ENCODE data around the gene TMEM225B. TPM values are rescaled to one million over a fixed set of nuclear protein-coding genes. Genes with fewer than 3 reads are reported as not detected.

Gene TMEM225B
- polyA plus RNA-seq, 1 donor from 2014 or later: 2.9 TPM

- Histone ChIP-seq H3K27me3 (ENCODE audit: insufficient read depth, low read depth, low read length) (no peaks in the 10 kb centered on the region), H3K4me3 (ENCODE audit: low read length) (no peak overlapping the region), H3K4me2 (ENCODE audit: low read length) (no peak overlapping the region), H3K27ac (ENCODE audit: low read length) (no peak overlapping the region), H4K20me1 (ENCODE audit: insufficient read depth) (no peaks in the 10 kb centered on the region), H2AFZ (ENCODE audit: low read depth, low read length) (no peak overlapping the region), H3K9me3 (ENCODE audit: low read length) (no peaks in the 10 kb centered on the region), H3K36me3 (ENCODE audit: insufficient read depth, low read length) (peaks cover 10% of the 10 kb centered on the region), H3K9ac (ENCODE audit: low read length) (no peak overlapping the region), H3K9me2 (ENCODE audit: insufficient read depth, low read length) (no peaks in the 10 kb centered on the region), H3K79me2 (replicated peaks; ENCODE audit: insufficient read depth, low read length) (no peaks in the 10 kb centered on the region), H3F3A (ENCODE audit: insufficient read depth, low read length, poor library complexity, severe bottlenecking) (no peaks in the 10 kb centered on the region)
- TF ChIP-seq REST (IDR thresholded peaks at IDR 0.05; ENCODE audit: borderline replicate concordance) (no peak), TAF1 (IDR thresholded peaks at IDR 0.05; ENCODE audit: low read depth) (no peak), POLR2AphosphoS5 (IDR thresholded peaks at IDR 0.05) (no peak), MXI1 (conservative IDR thresholded peaks at IDR 0.05; ENCODE audit: poor library complexity, severe bottlenecking) (no peak), CTCF (IDR thresholded peaks at IDR 0.05; ENCODE audit: poor library complexity, severe bottlenecking) (no peak), SMC3 (conservative IDR thresholded peaks at IDR 0.05; ENCODE audit: poor library complexity) (no peak), EP300 (conservative IDR thresholded peaks at IDR 0.05; ENCODE audit: poor library complexity, severe bottlenecking) (no peak), EZH2 (IDR thresholded peaks at IDR 0.05; ENCODE audit: borderline replicate concordance, insufficient read depth, low read length, poor library complexity, severe bottlenecking) (no peak), RAD21 (conservative IDR thresholded peaks at IDR 0.05) (no peak)
Measured at GRCh38 chr7:99625321-99625720, 27.3 kb downstream of the TMEM225B start.

GRCh38 chr7:99625961-99626360, 27.9 kb downstream of the TMEM225B start:
- no peaks in the 10 kb centered on the region for H3K27me3 ChIP-seq (ENCODE audit: insufficient read depth, low read depth, low read length)
- no peaks in the 10 kb centered on the region for H4K20me1 ChIP-seq (ENCODE audit: insufficient read depth)
- H3F3A ChIP-seq (ENCODE audit: insufficient read depth, low read length, poor library complexity, severe bottlenecking): no peaks in the 10 kb centered on the region
- H3K9ac ChIP-seq (ENCODE audit: low read length): no peak overlapping the region
- no peaks in the 10 kb centered on the region for H3K79me2 ChIP-seq (replicated peaks; ENCODE audit: insufficient read depth, low read length)
- no peak overlapping the region for H3K4me3 ChIP-seq (ENCODE audit: low read length)
- no peaks in the 10 kb centered on the region for H3K9me3 ChIP-seq (ENCODE audit: low read length)
- TF ChIP-seq EP300 (conservative IDR thresholded peaks at IDR 0.05; ENCODE audit: poor library complexity, severe bottlenecking) (no peak), TAF1 (IDR thresholded peaks at IDR 0.05; ENCODE audit: low read depth) (no peak)
- peaks cover 10% of the 10 kb centered on the region for H3K36me3 ChIP-seq (ENCODE audit: insufficient read depth, low read length)
- H2AFZ ChIP-seq (ENCODE audit: low read depth, low read length): no peak overlapping the region
- H3K4me2 ChIP-seq (ENCODE audit: low read length): no peak overlapping the region
- H3K27ac ChIP-seq (ENCODE audit: low read length): no peak overlapping the region
- no peaks in the 10 kb centered on the region for H3K9me2 ChIP-seq (ENCODE audit: insufficient read depth, low read length)

GRCh38 chr7:99626661-99627060, 28.6 kb downstream of the TMEM225B start:
- H3F3A ChIP-seq (ENCODE audit: insufficient read depth, low read length, poor library complexity, severe bottlenecking): no peaks in the 10 kb centered on the region
- no peak overlapping the region for H3K4me3 ChIP-seq (ENCODE audit: low read length)
- H3K9me2 ChIP-seq (ENCODE audit: insufficient read depth, low read length): no peaks in the 10 kb centered on the region
- no peak overlapping the region for H3K9ac ChIP-seq (ENCODE audit: low read length)
- H3K27me3 ChIP-seq (ENCODE audit: insufficient read depth, low read depth, low read length): no peaks in the 10 kb centered on the region
- peaks cover 4% of the 10 kb centered on the region for H3K36me3 ChIP-seq (ENCODE audit: insufficient read depth, low read length)
- no peak overlapping the region for H2AFZ ChIP-seq (ENCODE audit: low read depth, low read length)
- no peaks in the 10 kb centered on the region for H4K20me1 ChIP-seq (ENCODE audit: insufficient read depth)
- H3K4me2 ChIP-seq (ENCODE audit: low read length): no peak overlapping the region
- TF ChIP-seq CTCF (IDR thresholded peaks at IDR 0.05; ENCODE audit: poor library complexity, severe bottlenecking): no peak
- no peak for TF ChIP-seq REST (IDR thresholded peaks at IDR 0.05; ENCODE audit: borderline replicate concordance)
- TF ChIP-seq EZH2 (IDR thresholded peaks at IDR 0.05; ENCODE audit: borderline replicate concordance, insufficient read depth, low read length, poor library complexity, severe bottlenecking): no peak
- no peak for TF ChIP-seq RAD21 (conservative IDR thresholded peaks at IDR 0.05)
- no peak for TF ChIP-seq TAF1 (IDR thresholded peaks at IDR 0.05; ENCODE audit: low read depth)
- TF ChIP-seq EP300 (conservative IDR thresholded peaks at IDR 0.05; ENCODE audit: poor library complexity, severe bottlenecking): no peak
- TF ChIP-seq SMC3 (conservative IDR thresholded peaks at IDR 0.05; ENCODE audit: poor library complexity): no peak
- TF ChIP-seq POLR2AphosphoS5 (IDR thresholded peaks at IDR 0.05): no peak
- no peak for TF ChIP-seq MXI1 (conservative IDR thresholded peaks at IDR 0.05; ENCODE audit: poor library complexity, severe bottlenecking)
- no peak overlapping the region for H3K27ac ChIP-seq (ENCODE audit: low read length)
- H3K9me3 ChIP-seq (ENCODE audit: low read length): no peaks in the 10 kb centered on the region
- H3K79me2 ChIP-seq (replicated peaks; ENCODE audit: insufficient read depth, low read length): no peaks in the 10 kb centered on the region
